NCI-H1436 (cell line): ENCODE measurements around the gene ABAT.
A peak's percentile ranks its signal among the peaks of the same experiment; 100 is the strongest.

ENCODE experiments used
- DNase-seq: peaks from one replicate; lab custom pipeline; 2025; lab: John Stamatoyannopoulos, UW

The ABAT gene

GRCh38 chr16:8674413-8675022 is at the start of gene ABAT:
TSS of gene ABAT (plus strand) at chr16:8674617. CDS start at chr16:8735740, 61,123 bp downstream.
- DNase-seq: peak; percentile 76

GRCh38 chr16:8625491-8626087 is 48.8 kb upstream of the ABAT start:
- no peak for DNase-seq

DNA sequence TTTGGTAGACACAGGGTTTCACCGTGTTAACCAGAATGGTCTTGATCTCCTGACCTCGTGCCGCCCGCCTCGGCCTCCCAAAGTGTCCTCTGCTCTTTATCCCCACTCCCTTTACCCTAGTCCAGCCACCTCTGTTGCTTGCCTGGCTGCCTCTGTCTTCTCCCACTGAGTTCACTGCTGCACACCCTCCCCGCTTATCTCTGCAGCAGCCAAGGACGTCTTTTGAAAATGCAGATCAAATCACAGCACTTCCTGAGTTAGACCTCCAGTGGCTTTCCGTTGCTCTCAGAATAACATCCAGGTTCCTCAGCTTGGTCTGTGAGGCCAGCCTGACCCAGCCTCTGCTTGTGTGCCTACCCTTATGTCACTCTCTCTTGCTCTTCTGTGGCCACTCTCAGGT is 47.5 kb upstream of the ABAT start:
- DNase-seq: no peak

DNA sequence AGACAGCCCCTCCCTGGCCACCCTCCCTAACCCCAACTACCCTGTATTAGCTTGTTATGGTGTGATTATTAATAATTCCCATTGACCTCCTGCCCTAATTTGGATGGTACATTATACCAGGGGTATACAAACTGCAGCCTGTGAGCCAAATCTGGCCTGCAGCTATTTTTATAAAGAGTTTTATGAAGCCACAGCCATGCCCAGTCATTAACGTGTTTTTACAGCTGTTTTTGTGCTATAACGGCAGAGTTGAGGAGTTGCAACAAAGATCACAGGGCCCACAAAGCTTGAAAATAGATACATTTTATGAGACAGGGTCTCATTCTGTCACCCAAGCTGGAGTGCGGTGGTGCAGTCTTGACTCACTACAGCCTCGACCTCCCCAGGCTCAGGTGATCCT is 47.0 kb upstream of the ABAT start:
- DNase-seq: no peak

DNA sequence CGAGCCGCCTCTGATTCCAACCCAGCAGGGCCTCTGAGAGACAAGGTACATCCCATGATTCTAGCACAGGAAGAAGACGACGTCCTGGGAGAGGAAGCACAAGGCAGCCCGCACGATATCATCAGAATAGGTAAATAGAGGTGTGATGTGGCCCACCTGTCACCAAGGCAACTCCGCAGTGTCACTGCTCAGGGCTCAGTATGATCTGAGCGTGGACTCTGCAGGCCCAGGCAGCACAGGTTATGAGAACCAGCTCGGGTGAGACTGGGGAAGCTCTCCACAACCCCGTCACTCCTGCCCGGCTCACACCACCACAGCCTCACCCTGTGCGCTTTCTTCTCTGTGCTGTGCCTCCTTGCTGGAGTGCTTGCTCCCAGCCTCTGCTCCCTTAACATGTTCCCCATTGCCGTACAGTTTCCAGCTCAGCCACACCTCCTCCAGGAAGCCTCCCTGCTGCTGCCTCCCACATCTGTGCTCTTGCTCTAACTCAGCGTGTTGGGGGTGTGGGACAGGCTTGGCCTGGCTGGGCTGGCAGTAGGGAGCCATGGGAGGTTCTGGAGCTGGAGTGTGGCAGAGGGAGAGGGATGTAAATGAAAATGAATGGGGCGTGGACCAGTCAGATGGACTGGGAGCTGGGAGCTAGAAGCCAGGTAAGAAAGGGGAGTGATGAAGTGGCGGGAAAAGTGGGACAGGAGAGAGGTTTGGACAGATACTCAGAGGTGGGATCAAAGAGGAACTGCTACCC is 45.3 kb upstream of the ABAT start:
- no peak for DNase-seq

GRCh38 chr16:8630255-8630953 is 44.0 kb upstream of the ABAT start:
- DNase-seq: no peak

DNA sequence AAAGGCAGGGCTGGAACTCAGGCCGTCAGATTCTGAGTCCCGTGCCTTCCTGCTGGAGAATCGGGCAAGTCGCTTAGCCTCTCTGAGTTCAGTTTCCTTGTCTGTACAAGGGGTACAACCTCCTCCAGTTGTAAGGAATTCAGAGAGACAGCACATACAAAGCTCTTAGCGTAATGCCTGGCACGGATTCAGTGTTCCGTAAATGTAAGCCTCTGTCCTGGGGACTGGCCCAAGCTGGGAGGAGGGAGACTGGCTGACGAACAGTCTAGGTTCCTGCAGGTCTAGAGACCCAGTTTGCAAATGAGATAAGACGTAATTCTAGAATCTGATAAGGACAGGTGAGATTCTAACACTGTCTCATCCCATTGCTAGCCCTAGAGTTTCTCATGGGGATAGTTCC is 43.0 kb upstream of the ABAT start:
- DNase-seq: no peak

GRCh38 chr16:8631818-8632465 is 42.5 kb upstream of the ABAT start:
- DNase-seq: no peak

GRCh38 chr16:8632675-8633182 is 41.7 kb upstream of the ABAT start:
- no peak for DNase-seq

DNA sequence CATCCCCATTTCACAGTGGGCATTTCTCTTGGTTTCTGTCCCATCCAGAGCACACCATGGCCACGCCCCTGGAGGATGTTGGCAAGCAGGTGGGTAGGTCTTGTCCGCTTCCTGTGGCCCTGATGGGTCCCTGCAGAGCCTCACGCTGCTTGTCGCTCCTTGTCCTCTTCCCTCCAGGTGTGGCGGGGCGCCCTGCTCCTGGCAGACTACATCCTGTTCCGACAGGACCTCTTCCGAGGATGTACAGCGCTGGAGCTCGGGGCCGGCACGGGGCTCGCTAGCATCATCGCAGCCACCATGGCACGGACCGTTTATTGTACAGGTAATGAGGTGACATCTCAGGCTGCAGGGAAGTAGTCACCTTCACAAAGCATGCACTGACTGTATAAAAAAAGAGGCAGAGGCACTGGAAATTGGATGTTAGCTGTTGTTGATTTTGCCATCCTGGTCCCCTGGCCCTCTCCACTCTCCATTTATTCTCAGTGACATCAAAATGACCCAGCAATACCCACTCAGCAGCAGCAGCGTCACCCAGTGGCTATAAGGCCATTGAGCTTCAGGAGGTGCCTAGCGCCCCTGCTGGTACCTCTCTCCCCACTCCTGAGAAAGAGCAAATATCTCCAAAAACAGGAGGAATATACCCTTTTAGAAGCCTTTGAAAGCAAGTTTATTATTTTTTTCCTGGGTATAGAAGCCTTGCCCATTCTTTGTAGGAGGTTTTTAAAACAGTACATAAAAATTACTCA is 39.3 kb upstream of the ABAT start:
- DNase-seq: no peak

- DNase-seq: no peak
Measured at GRCh38 chr16:8639694-8640093, 34.7 kb upstream of the ABAT start.

DNA sequence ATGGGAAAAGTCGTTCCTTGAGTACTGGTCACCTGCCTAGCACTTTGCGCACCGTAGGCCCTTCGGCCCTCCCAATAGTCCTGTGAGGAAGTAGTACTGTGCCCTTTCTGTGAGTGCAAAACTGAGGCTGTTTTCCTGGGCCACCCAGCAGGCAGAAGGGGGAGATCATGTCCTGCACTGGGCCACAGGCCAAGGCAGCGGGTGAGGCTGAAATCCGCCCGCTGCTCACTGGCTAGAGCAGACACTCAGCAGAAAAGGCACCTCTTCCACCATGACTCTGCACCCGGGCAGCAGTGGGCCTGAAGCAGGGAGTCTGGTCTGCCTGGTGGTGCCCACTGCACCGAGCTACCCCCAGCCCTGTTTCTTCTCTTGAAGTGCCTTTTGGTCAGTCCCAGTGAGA is 32.7 kb upstream of the ABAT start:
- DNase-seq: no peak

GRCh38 chr16:8642146-8642545 is 32.3 kb upstream of the ABAT start:
- no peak for DNase-seq

DNA sequence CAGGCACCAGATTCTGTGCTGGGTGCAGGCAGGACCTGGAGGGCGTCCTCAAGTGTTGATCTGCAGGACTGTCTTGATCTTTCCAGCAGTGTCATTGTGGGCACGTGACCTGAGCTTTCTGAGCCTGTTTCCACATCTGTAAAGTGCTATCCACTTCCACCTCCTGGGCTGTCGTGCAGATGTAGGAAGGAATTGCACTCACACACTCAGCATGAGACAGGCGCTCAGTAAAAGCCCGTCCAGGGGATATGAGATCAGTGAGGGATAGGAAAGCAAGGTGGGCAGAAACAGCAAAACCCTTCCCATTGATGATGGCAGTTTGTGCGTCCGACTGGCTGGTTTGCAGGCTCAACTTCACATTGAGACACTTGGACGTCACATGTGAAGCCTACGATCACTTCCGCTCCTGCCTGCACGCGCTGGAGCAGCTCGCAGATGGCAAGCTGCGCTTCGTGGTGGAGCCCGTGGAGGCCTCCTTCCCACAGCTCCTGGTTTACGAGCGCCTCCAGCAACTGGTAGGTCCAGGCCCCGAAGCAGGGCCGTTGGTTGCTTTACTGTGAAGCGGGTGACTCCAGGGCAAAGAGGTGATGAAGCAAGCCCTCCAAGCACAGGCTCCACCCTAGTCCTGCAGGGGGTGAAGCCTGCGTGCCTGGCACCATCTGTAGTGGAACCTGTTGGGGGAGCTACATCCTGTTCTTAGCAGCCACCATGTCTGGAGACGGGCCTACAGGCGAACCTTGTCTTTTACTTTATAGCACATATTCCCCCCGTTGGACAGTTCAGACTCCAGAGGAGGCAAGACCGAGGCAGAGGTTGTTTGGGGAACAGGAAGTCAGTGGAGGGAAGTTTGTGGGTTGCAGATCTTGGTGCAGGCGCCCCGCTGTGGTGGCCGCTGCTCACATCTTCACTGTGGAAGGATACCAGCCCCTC is 29.9 kb upstream of the ABAT start:
- no peak for DNase-seq

- no peak for DNase-seq
Measured at GRCh38 chr16:8645141-8645521, 29.3 kb upstream of the ABAT start.

- DNase-seq: no peak
Measured at GRCh38 chr16:8645831-8646230, 28.6 kb upstream of the ABAT start.

DNA sequence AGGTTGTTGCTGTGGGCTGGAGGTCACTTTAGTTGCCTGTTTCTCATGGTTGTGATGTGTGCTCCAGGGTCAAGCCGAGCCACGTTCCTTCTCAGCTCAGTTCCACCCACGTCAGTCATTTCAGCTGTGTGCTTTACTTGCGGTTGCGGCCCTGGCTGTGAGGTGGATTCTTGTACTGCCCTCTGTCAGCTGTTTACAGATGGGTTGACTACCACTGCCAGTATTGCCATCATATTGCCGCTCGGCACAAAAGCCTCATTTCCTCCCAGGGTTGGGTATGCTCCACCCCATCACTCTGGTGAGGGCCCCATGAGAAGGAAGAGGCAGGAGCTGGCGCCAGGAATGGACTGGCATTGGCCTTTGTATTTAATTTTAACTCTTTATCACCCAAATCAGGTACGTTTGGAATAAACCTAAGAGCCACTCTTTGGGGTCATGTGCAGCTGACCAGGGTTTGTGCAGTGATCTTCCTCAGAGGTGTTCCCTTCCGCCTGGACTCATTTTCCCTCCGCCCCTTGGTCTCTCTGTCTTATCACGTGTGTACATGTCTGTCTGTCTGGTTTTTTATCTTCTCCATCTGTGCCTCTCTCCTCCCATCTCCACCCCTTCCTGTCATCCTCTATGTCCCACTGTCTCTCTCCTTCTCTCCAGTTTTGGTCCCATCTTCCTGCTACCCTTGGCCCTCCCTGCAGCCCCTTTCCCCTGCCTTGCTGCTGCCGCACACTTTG is 27.9 kb upstream of the ABAT start:
- DNase-seq: no peak

DNA sequence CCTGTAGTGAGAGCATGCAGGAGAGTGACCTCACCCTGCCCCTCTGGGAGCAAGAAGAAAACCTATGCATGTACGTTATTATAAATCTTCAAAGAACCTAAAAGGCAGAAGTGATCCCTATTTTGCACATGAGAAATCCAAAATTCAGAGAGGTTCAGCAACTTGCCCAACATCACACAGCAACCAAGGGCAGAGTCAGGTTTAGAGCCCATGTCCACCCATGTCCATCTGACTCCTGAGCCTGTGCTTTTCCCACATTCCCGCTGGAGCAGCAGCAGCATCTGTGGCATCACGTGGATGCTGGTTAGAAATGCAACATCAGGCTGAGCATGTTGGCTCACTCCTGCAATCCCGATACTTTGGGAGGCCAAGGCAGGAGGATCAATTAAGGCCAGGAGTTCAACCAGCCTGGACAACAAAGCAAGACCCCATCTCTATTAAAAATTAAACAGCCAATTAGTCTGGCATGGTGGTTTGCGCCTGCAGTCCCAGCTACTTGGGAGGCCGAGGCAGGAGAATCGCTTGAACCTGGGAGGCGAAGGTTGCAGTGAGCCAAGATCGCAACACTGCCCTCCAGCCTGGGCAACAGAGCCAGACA is 26.6 kb upstream of the ABAT start:
- DNase-seq: no peak

DNA sequence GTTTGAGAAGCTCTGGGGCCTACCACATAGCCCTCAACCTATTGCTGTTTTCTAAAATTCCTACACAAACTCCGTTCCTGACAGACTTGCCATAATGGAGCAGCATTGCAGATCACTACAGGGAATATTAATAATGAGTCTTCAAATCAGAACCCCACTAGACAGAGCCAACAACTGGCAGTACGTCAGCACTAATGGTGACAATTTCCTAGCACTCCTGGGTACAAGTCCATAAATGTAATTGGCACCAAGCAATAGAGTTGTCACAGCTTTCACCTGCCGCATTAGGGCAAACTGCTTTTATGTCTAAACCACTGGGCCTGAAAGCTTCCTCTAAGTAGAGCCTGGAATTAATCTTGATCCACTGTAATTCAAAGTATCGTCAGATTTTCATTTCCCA is 25.5 kb upstream of the ABAT start:
- DNase-seq: no peak
